GM18519 (cell line): Measurements from ENCODE around the gene LPIN1.
A peak's percentile ranks its signal among the peaks of the same experiment; 100 is the strongest.

Source experiments
- ATAC-seq: cut with Tn5 transposase; IDR thresholded peaks from one replicate; pipeline ENCODE4 v1.9.1; 2021; ENCODE audit warnings: mild to moderate bottlenecking, moderate library complexity; ENCODE audit not compliant: unreplicated experiment, low FRiP score

The LPIN1 gene

DNA sequence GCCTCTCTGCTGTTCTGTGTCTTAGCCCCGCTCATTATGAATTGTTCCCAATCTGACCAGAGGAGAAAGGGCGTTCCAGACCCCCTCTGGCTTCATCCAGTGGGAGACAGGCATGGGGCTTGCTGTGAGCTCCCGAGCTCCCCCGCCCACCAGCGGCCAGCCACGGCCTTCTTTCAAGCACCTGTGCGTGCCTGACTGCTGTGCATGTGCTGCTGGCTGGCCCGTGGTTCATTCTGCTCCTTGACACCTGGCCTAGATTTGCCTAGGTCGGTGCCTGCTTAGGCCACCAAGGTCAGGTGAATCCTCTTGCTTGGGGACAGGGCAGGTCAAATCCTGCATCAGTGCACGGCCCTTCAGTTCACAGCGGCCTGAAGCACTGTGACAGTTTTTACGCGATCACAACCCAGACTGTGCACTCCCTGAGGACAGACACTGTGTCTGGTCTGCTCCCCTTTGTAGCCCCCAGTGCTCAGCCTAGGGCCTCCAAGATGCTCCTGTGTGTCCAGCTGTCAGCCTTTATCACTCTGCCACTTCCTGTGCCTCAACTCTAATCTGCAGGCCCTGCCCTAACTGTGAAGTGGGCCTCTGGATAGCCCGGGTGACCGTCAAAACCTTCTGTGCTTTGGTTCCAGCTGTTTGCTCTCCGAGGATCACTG is 3.6 kb upstream of the LPIN1 start:
- ATAC-seq = no peak

- ATAC-seq = no peak
These were observed 3.1 kb upstream of the LPIN1 start for GRCh38 chr2:11743366-11743765.

- peak; percentile 49 for ATAC-seq
These were observed 2.4 kb upstream of the LPIN1 start for GRCh38 chr2:11743846-11744553.

- ATAC-seq = no peak
These were observed 1.6 kb upstream of the LPIN1 start for GRCh38 chr2:11744631-11745394.

GRCh38 chr2:11745613-11746375 is 638 bp upstream of the LPIN1 start:
- no peak for ATAC-seq

DNA sequence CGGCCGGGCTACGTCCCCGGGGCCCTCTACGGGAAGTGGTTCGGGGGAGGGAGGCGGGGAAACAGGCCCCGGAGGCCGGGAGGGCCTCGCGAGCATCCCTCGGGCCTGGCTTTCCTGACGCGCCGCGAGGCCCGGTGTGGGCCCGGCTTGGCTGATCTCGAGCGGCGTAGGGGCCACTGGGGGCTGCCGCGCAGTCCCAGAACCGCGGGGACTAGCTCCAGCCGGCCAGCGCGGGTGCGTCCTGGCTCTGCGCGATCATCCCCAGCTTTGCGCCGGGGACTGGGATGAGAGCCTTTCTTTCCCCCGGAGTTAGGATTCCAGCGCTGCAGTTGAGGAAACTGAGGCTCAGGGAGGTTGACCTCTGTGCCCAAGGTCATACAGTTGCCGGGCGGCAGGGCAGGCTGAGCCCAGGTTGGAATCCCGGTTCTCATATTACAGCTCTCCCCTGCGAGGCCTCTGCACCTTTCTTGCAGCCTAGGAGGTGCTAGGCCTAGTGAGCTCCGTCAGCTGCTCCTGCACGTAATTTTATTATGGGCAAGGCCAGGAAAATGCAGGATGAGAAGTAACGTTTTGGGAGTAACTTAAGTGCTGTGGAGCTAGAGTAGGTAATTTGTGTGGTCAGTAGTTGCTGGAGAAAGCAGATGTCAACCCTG is 501 bp downstream of the LPIN1 start:
- ATAC-seq = no peak

DNA sequence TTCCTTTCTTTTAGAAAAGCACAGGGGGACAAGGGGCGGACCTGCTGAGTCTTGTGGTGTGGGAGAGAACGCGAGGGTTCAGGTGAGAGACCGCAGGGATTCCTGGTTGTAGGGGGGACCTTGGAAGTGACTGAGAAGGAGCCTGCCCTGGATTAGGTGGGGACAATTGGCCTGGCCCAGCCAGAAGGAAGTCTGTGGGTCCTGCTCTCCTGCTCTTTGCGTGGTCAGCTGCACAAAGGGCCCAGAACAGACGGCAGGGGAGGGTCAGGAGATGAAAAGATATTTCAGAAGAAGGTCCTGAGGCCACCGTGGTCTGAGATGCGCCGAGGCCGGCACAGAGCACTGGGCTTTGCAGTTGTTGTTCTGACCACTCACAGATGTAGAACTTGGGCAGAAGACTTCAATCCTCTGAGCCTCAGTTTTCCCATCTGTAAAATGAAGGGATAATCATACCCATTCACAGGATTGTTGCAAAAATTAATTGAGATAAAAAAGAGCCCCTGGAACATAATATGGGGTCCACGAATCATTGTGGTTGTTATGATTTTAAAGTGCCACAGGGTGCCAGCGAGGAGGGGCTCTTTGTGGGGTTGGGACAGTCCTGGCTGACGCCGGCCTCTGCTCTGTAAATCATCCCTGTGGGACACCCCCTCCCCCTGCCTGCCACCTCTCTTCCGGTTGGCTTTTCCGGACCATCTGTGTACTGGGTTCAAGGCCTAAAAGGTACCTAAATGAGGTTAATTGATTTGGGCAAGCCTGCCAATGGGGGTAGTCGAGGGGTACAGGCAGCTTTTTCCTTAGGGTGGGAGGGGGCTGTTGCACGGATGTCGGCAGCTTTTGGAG is 1.8 kb downstream of the LPIN1 start:
- no peak for ATAC-seq

- ATAC-seq = no peak
These were observed 2.6 kb downstream of the LPIN1 start for GRCh38 chr2:11748861-11749645.

DNA sequence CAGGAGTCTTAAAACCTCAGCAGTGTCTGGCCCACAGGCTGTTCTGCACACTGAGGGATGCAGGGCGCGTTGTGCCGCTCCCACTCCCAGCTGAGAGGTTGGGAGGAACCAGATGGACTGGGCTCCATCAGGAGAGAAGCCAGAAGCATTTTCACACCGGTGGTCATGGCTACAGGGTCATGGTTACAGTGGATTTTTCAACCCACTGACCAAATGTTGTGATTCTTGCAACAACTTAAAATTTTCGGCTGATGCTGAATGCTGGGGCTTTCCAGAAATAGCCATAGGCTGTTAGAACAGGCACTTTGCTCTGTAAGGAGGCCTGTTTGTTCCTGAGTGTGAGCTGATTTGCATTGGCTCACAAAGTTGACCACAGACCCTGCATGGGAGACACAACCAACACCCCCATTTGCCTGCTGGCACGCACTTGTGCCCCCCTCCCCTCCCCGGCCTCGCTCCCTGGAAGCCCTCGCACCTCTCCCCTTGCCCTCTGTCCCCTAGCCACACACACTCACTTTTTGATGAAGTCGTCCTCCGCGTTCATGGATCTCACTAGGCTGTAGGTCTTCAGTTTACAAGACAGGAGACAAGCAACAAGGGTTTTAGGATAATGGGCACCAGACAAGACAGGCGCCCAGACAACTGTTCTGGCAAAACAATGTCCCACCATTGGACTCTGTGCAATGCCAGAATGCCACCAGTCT is 3.4 kb downstream of the LPIN1 start:
- ATAC-seq = no peak

GRCh38 chr2:11750422-11750821 is 4.0 kb downstream of the LPIN1 start:
- peak; percentile 45 for ATAC-seq

DNA sequence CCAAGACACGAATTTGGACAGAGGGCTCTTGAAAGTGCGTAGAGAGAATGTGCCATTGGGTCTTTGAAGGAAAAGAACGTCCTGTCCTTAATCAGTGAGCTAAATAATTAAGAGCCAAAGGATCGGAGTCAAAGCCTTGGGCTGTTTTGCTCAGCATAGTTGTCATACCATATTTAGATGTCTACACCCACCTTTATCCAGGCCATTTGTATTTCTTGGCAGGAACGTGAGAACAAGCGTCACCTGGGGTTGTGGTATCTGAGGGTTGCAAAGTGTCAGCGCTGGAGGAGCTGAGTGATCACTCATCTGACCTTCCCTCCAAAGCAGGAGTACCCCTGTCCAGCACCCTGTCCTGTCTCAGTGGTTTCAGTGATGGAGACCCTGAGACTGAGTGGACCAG is 4.5 kb downstream of the LPIN1 start:
- no peak for ATAC-seq

- no peak for ATAC-seq
These were observed 6.5 kb downstream of the LPIN1 start for GRCh38 chr2:11752906-11753305.

DNA sequence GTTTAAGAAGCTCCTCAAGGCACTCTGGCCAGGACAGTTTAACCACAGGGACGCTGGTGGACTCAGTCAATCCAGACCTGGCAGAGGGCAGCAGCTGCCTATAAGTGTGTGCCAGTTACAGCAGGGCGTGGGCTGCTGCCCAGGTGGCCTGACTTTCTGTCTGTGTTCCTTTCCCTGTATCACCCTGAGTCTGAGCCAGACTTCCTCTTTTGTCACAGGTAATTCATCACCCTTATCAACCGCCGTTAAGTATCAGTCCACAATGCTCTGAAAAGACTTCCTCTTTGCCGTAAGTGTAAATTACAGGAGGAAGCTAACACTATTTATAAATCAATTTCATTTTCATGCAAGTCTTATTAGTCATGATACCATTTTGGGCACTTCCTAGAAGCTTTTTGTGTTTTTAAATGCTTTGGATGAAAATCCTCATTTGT is 7.0 kb downstream of the LPIN1 start:
- ATAC-seq = peak; percentile 75

DNA sequence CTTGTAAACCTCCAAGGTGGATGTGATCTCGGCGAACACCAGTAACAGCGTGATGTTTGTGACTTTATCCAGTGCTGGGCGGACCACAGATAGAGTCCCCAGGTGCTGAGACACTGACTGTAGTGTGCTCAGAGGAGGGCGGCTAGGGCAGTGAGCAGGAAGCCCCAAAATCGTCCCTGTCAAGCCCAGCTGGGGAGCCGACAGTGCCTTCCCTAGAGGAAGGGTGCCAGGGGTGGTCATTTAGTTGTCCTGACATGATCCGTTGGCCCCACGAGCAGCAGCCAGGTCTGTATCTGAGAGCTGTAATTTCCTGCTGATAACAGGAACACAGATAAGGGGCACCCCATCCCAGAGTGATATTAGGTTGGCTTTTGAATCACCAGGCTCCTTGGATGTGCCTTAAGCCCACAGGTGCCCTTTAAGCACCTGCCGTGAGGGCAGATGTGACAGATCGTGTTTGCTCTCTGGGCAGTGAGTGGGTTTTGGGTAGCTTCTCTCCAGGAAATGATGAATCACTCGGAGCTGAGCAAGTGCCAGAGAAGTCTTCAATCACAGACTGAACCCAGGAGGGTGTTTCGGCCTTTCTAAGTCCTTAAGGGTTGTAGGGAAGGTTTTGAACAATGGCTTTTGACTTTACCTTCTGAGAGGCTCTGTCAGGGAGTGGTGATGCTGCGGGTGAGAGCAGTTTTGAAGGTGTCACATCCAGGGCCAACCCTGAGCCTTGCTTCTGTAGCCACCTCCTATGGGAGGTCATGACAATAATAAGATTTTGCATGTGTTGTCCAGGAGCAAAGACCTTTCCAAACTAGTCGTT is 7.7 kb downstream of the LPIN1 start:
- ATAC-seq = peak; percentile 2

DNA sequence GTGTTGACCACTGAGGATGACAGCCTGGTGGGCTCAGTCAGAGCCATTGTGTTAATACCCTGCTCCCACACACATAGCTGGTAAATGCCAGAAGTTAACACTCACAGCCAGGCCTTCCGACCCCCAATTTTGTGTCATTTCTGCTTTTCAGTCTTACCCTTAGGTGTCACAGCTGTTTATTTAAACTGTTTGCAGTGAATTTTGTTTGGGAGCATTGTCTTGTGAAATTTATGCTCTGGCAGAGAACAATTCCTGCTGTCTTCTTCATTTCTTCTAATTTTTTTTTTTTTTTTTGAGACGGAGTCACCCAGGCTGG is 8.2 kb downstream of the LPIN1 start:
- ATAC-seq = no peak

DNA sequence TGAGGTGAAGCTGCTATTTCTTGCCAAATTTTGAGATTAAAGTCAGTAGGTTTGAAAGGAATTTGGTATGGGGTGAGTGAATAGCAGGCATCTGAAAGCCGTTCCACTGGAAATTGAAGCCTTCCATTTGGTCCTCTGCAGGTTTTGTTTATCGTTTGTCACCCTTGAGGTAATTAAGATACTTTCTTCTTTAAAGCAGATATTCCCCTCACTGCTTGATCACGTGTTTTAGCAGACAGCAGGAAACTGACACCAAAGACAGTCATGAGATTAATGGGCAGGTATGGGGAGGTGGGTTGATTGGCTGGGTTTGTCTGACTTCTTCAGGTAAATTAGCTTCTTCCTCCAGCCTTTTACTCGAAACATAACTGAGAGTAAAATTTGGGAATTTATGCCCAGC is 10.7 kb downstream of the LPIN1 start:
- ATAC-seq = no peak

DNA sequence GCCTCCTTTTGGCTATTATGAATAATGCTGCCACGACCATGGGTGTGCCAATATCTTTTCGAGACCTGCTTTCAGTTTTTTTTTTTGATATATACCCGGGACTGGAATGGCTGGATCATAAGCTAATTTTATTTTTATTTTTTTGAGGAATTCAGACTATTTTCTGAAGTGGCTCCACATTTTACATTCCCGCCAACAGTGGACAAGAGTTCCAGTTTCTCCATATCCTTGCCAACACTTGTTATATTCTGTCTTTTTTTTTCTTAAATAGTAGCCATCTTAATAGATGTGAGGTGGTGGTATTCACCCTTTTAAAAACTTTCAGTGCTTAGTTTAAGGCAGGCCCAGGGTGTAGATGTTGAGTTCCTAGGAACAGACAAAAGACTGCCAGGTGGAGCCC is 11.8 kb downstream of the LPIN1 start:
- no peak for ATAC-seq
